ENCODE data around the gene ABCA2. TPM values are rescaled to one million over a fixed set of nuclear protein-coding genes. Genes with fewer than 3 reads are reported as not detected.
A peak's percentile ranks its signal among the peaks of the same experiment; 100 is the strongest.

ABCA2 gene
- total and polyA plus RNA-seq, 9 of the 15 experiments (the other 6 are each of a cell fraction or from before 2014, with no cell fraction given) = 0.69 to 16.3 (median 6.1) TPM; not detected in 2

- peak; percentile 96 for TF ChIP-seq PATZ1 (CRISPR knock-in tag; IDR thresholded peaks at IDR 0.05; ENCODE audit: borderline replicate concordance)
- no peak for TF ChIP-seq CBX1 (IDR thresholded peaks at IDR 0.05; ENCODE audit: low read depth)
- peak; percentile 88 for TF ChIP-seq GMEB1 (CRISPR knock-in tag; IDR thresholded peaks at IDR 0.05)
- TF ChIP-seq FOSL1 (tag; conservative IDR thresholded peaks at IDR 0.05) = peak; percentile 62
- TF ChIP-seq ZNF140 (CRISPR knock-in tag; IDR thresholded peaks at IDR 0.05) = peak; percentile 95
- no peak for TF ChIP-seq LEF1 (IDR thresholded peaks at IDR 0.05)
- TF ChIP-seq BRCA1 (IDR thresholded peaks at IDR 0.05) = no peak
- no peak for TF ChIP-seq BRCA1 (CRISPR knock-in tag; IDR thresholded peaks at IDR 0.05)
- peak; percentile 96 for TF ChIP-seq TEAD2 (tag; IDR thresholded peaks at IDR 0.05)
- no peak for TF ChIP-seq PHF21A (IDR thresholded peaks at IDR 0.05; ENCODE audit: borderline replicate concordance, low read depth)
- TF ChIP-seq ZBTB49 (CRISPR knock-in tag; IDR thresholded peaks at IDR 0.05; ENCODE audit: borderline replicate concordance) = no peak
- TF ChIP-seq ZNF124 (CRISPR knock-in tag; IDR thresholded peaks at IDR 0.05) = no peak
- no peak for TF ChIP-seq ZNF699 (CRISPR knock-in tag; IDR thresholded peaks at IDR 0.05; ENCODE audit: insufficient replicate concordance)
- 0 out of 2 replicates have a peak, but pooled peaks have one; percentile 58 for TF ChIP-seq ZNF780A (CRISPR knock-in tag; IDR thresholded peaks at IDR 0.05)
- TF ChIP-seq ZSCAN29 (IDR thresholded peaks at IDR 0.05) = no peak
- no peak for TF ChIP-seq NR2C2 (CRISPR knock-in tag; IDR thresholded peaks at IDR 0.05)
- peak; percentile 84 for TF ChIP-seq NR2C2 (tag; IDR thresholded peaks at IDR 0.05)
- no peak for TF ChIP-seq ZNF511 (CRISPR knock-in tag; IDR thresholded peaks at IDR 0.05)
- TF ChIP-seq FOXJ3 (CRISPR knock-in tag; IDR thresholded peaks at IDR 0.05) = no peak
- peak; percentile 100 for TF ChIP-seq SMAD4 (CRISPR knock-in tag; conservative IDR thresholded peaks at IDR 0.05)
- TF ChIP-seq NCOA4 (IDR thresholded peaks at IDR 0.05; ENCODE audit: partially characterized antibody) = no peak
- peak; percentile 55 for TF ChIP-seq ZFX (CRISPR knock-in tag; IDR thresholded peaks at IDR 0.05)
- TF ChIP-seq ZNF695 (CRISPR knock-in tag; IDR thresholded peaks at IDR 0.05) = peak; percentile 94
- no peak for TF ChIP-seq SRSF3 (IDR thresholded peaks at IDR 0.05; ENCODE audit: insufficient read depth, low read length)
These were observed 46.7 kb upstream of the ABCA2 start (continued) for GRCh38 chr9:137074657-137075274.
